HG02973 (cell line): ENCODE measurements around the gene ZNF324.
A peak's percentile ranks its signal among the peaks of the same experiment; 100 is the strongest.
"Not testable (repeated sequence)": the region's sequence is repeated elsewhere in the genome, so short reads cannot be mapped to it uniquely, and the experiment has no call there.

Experiments
- ATAC-seq: cut with Tn5 transposase; IDR thresholded peaks from one replicate; pipeline ENCODE4 v1.9.1; 2021; ENCODE audit warnings: moderate library complexity; ENCODE audit not compliant: unreplicated experiment

Gene ZNF324

GRCh38 chr19:58470837-58471543 is 4.1 kb downstream of the ZNF324 start:
- ATAC-seq: not testable (repeated sequence)

GRCh38 chr19:58471736-58472135 is 4.9 kb downstream of the ZNF324 start:
- ATAC-seq: no peak

- no peak for ATAC-seq
These were observed 6.9 kb downstream of the ZNF324 start for GRCh38 chr19:58473775-58474174.

- ATAC-seq: no peak
These were observed 7.6 kb downstream of the ZNF324 start for GRCh38 chr19:58474291-58474996.

GRCh38 chr19:58474997-58475713 is 8.3 kb downstream of the ZNF324 start:
- ATAC-seq: peak; percentile 3

GRCh38 chr19:58475714-58476497 is 9.0 kb downstream of the ZNF324 start, which contains the start of gene ZNF446:
Gene ZNF446, plus strand, starts transcription at chr19:58476352. Its CDS starts 867 bp downstream, at chr19:58477219.
- ATAC-seq: peak; percentile 76

GRCh38 chr19:58476498-58477015 is 9.7 kb downstream of the ZNF324 start:
- no peak for ATAC-seq

GRCh38 chr19:58477130-58477529 is 10.2 kb downstream of the ZNF324 start:
- no peak for ATAC-seq

GRCh38 chr19:58477871-58478270 is 11.0 kb downstream of the ZNF324 start:
- no peak for ATAC-seq

GRCh38 chr19:58479303-58479702 is 12.4 kb downstream of the ZNF324 start:
- no peak for ATAC-seq

GRCh38 chr19:58479736-58480480 is 13.0 kb downstream of the ZNF324 start:
- no peak for ATAC-seq

- ATAC-seq: no peak
These were observed 13.6 kb downstream of the ZNF324 start for GRCh38 chr19:58480481-58480830.

GRCh38 chr19:58480831-58481230 is 14.0 kb downstream of the ZNF324 start:
- ATAC-seq: no peak

GRCh38 chr19:58482372-58482771 is 15.5 kb downstream of the ZNF324 start:
- ATAC-seq: no peak

- ATAC-seq: no peak
These were observed 16.9 kb downstream of the ZNF324 start for GRCh38 chr19:58483776-58484175.

GRCh38 chr19:58484349-58484748 is 17.5 kb downstream of the ZNF324 start:
- ATAC-seq: not testable (repeated sequence)

GRCh38 chr19:58491393-58491792 is 24.5 kb downstream of the ZNF324 start:
- ATAC-seq: no peak

- ATAC-seq: no peak
These were observed 25.4 kb downstream of the ZNF324 start for GRCh38 chr19:58492265-58492664.

GRCh38 chr19:58497634-58498170 is 30.8 kb downstream of the ZNF324 start:
- ATAC-seq: no peak
